Thyroid gland (tissue), 4 donors: ENCODE results near the gene OR2A14. TPM values are rescaled to one million over a fixed set of nuclear protein-coding genes. Genes with fewer than 3 reads are reported as not detected.

Experiments
- DNase-seq, 2 donors: peaks; one replicate each; pipeline ENCODE4 v3.0.0-alpha.2; 2019
- H3K27ac ChIP-seq, 3 donors: fragments of 200-600 bp; sonication (generic); 1 replicate in 2 of 3; 2 replicates in 1 of 3; pipeline ENCODE4 v1.5.1; 2016 to 2019; ENCODE audit warnings: mild to moderate bottlenecking in 1 of 3, moderate library complexity in 1 of 3
- H3K27me3 ChIP-seq: fragments of 200-600 bp; sonication (generic); one replicate; pipeline ENCODE4 v1.5.1; 2019
- H3K36me3 ChIP-seq, 2 donors: fragments of 200-600 bp; sonication (generic); one replicate each; pipeline ENCODE4 v1.5.1; 2016 to 2019
- H3K4me1 ChIP-seq, 2 donors: fragments of 200-600 bp; sonication (generic); one replicate each; pipeline ENCODE4 v1.5.1; 2017 to 2019
- H3K4me3 ChIP-seq, 3 donors: fragments of 200-600 bp; sonication (generic); replicated peaks in 1 of 3; 1 replicate in 2 of 3; 2 replicates in 1 of 3; pipeline ENCODE4 v1.5.1; 2016; ENCODE audit warnings: mild to moderate bottlenecking in 1 of 3
- H3K9me3 ChIP-seq: fragments of 200-600 bp; sonication (generic); one replicate; pipeline ENCODE4 v1.5.1; 2017
- CTCF ChIP-seq, 6 experiments: fragments of 200-600 bp in 3 of 6; fragments of 450-650 bp in 3 of 6; sonication (generic) in 3 of 6; IDR thresholded peaks; one replicate each; pipeline ENCODE4 v1.5.1; 2016 to 2019; ENCODE audit warnings: antibody characterized with exemption in 6 of 6, mild to moderate bottlenecking in 2 of 6, inconsistent platforms in 1 of 6, moderate library complexity in 1 of 6
- POLR2A ChIP-seq, 2 donors: fragments of 450-650 bp; IDR thresholded peaks; one replicate each; pipeline ENCODE4 v1.6.1; 2017; ENCODE audit warnings: antibody characterized with exemption in 2 of 2, mild to moderate bottlenecking in 2 of 2, moderate library complexity in 1 of 2
- WGBS, 2 donors: methylation state at CpG; one replicate each; pipeline ENCODE4 v1.1.5; 2017; 5-methylcytosine and 5-hydroxymethylcytosine counted together
- intact Hi-C: fragments of 100-400 bp; cut with DNase I; formaldehyde crosslinking; loops from one replicate; pipeline ENCODE4 v1.15.1; 2023
- total RNA-seq, 4 donors: library from RNA; depleted of rRNA; stranded (reverse); fragments of >200 nt; gene quantifications; one replicate each; pipeline ENCODE4 v1.2.3, GENCODE V29; 2016

OR2A14 gene
- total RNA-seq, result not detected

- no peaks in the 10 kb centered on the region for H3K36me3 ChIP-seq
- no peak for DNase-seq
- 100% methylated on average over 1 of the region's 1 CpG for WGBS, 2 donors
- TF ChIP-seq CTCF (IDR thresholded peaks at IDR 0.05), result no peak
- TF ChIP-seq POLR2A (IDR thresholded peaks at IDR 0.05), result no peak
- no peaks in the 10 kb centered on the region for H3K4me1 ChIP-seq
- intact Hi-C loops, result no loop called here
- H3K27me3 ChIP-seq, result no peaks in the 10 kb centered on the region
- H3K9me3 ChIP-seq, result no peaks in the 10 kb centered on the region
- H3K4me3 ChIP-seq, result no peak within 1 kb of the TSS
- H3K27ac ChIP-seq, result no peak within 1 kb of the TSS
These were observed at the start of gene OR2A14 for GRCh38 chr7:144122876-144123275. OR2A14 (plus strand) TSS chr7:144123176; CDS start chr7:144129113, 5,937 bp downstream.

- no peak for TF ChIP-seq POLR2A (IDR thresholded peaks at IDR 0.05)
- TF ChIP-seq CTCF (IDR thresholded peaks at IDR 0.05), result no peak
- H3K27ac ChIP-seq, result no peak overlapping the region
- H3K4me3 ChIP-seq, result no peak overlapping the region
- no peaks in the 10 kb centered on the region for H3K36me3 ChIP-seq
- H3K9me3 ChIP-seq, result no peaks in the 10 kb centered on the region
- H3K4me1 ChIP-seq, result no peaks in the 10 kb centered on the region
- no peaks in the 10 kb centered on the region for H3K27me3 ChIP-seq
- no peak for DNase-seq
- WGBS, 2 donors, result 95 to 97% methylated on average over 8 of the region's 8 CpGs
- intact Hi-C loops, result no loop called here
These were observed 48.6 kb upstream of the OR2A14 start for GRCh38 chr7:144074374-144074773.

- DNase-seq, result no peak
- intact Hi-C loops, result no loop called here
- Histone ChIP-seq H3K4me3 (no peak within 1 kb of the TSS), H3K27me3 (no peaks in the 10 kb centered on the region), H3K9me3 (no peaks in the 10 kb centered on the region), H3K4me1 (no peaks in the 10 kb centered on the region), H3K36me3 (no peaks in the 10 kb centered on the region), H3K27ac (no peak within 1 kb of the TSS)
- TF ChIP-seq POLR2A (IDR thresholded peaks at IDR 0.05), result no peak
- 86 to 87% methylated on average over 2 of the region's 2 CpGs for WGBS, 2 donors
These were observed 37.0 kb upstream of the OR2A14 start, which contains the start of gene OR2A12 for GRCh38 chr7:144085978-144086377. OR2A12 (plus strand) TSS chr7:144086278; CDS start chr7:144095108, 8,830 bp downstream.

- no peaks in the 10 kb centered on the region for H3K36me3 ChIP-seq
- TF ChIP-seq CTCF (IDR thresholded peaks at IDR 0.05) (no peak), POLR2A (IDR thresholded peaks at IDR 0.05) (no peak)
- intact Hi-C loops, result no loop called here
- H3K9me3 ChIP-seq, result no peaks in the 10 kb centered on the region
- WGBS, 2 donors, result 65 to 68% methylated on average over 4 of the region's 4 CpGs
- H3K27ac ChIP-seq, result no peak overlapping the region
- no peak overlapping the region for H3K4me3 ChIP-seq
- no peaks in the 10 kb centered on the region for H3K27me3 ChIP-seq
- H3K4me1 ChIP-seq, result no peaks in the 10 kb centered on the region
- no peak for DNase-seq
These were observed 36.2 kb upstream of the OR2A14 start for GRCh38 chr7:144086730-144087129.

GRCh38 chr7:144087230-144087629 lies 35.7 kb upstream of the OR2A14 start:
- TF ChIP-seq CTCF (IDR thresholded peaks at IDR 0.05), result no peak
- TF ChIP-seq POLR2A (IDR thresholded peaks at IDR 0.05), result no peak
- H3K36me3 ChIP-seq, result no peaks in the 10 kb centered on the region
- DNase-seq, result no peak
- H3K4me3 ChIP-seq, result no peak overlapping the region
- no peaks in the 10 kb centered on the region for H3K9me3 ChIP-seq
- H3K27me3 ChIP-seq, result no peaks in the 10 kb centered on the region
- no peaks in the 10 kb centered on the region for H3K4me1 ChIP-seq
- intact Hi-C loops, result no loop called here
- WGBS, 2 donors, result 76 to 83% methylated on average over 1 of the region's 1 CpG
- H3K27ac ChIP-seq, result no peak overlapping the region

GRCh38 chr7:144090667-144091066 lies 32.3 kb upstream of the OR2A14 start:
- DNase-seq, result no peak
- H3K4me3 ChIP-seq, result no peak overlapping the region
- TF ChIP-seq POLR2A (IDR thresholded peaks at IDR 0.05), result no peak
- no peak for TF ChIP-seq CTCF (IDR thresholded peaks at IDR 0.05)
- H3K36me3 ChIP-seq, result no peaks in the 10 kb centered on the region
- intact Hi-C loops, result no loop called here
- no peak overlapping the region for H3K27ac ChIP-seq
- H3K9me3 ChIP-seq, result no peaks in the 10 kb centered on the region
- H3K27me3 ChIP-seq, result no peaks in the 10 kb centered on the region
- no peaks in the 10 kb centered on the region for H3K4me1 ChIP-seq
- 91 to 95% methylated on average over 3 of the region's 3 CpGs for WGBS, 2 donors
